HCT116 (cell line): ENCODE results near the gene TESK1. TPM values are rescaled to one million over a fixed set of nuclear protein-coding genes. Genes with fewer than 3 reads are reported as not detected.
A peak's percentile ranks its signal among the peaks of the same experiment; 100 is the strongest.
"Not testable (repeated sequence)": the region's sequence is repeated elsewhere in the genome, so short reads cannot be mapped to it uniquely, and the experiment has no call there.

Experiments
- ATAC-seq: fragments of 200-7000 bp; cut with Tn5 transposase; 2 replicates; pipeline ENCODE4 v1.9.1; 2020; ENCODE audit warnings: mild to moderate bottlenecking, moderate library complexity
- BruUV-seq: library from RNA; stranded (reverse); fragments of 400-500 nt; replicated peaks from 2 replicates; lab custom pipeline; 2021; lab: Mats Ljungman, UMichigan
- CTCF ChIA-PET: fragments of 300-600 bp; sonication (Branson Sonifier 250); formaldehyde crosslinking; loops from one replicate; lab custom pipeline; 2021; ENCODE audit warnings: antibody characterized with exemption; lab: Charles Lee
- POLR2A ChIA-PET: fragments of 300-600, 350-600 bp; sonication (Branson Sonifier 250); formaldehyde crosslinking; loops from one replicate; lab custom pipeline; 2021; ENCODE audit warnings: antibody characterized with exemption; lab: Charles Lee
- RAD21 ChIA-PET, 2 experiments: fragments of 300-600 bp; sonication (Branson Sonifier 250); formaldehyde crosslinking; loops; one replicate each; lab custom pipeline; 2023; ENCODE audit warnings: low total read pairs in 2 of 2; ENCODE audit not compliant: uncharacterized antibody in 2 of 2, unreplicated experiment in 2 of 2, low non-redundant PET in 1 of 2; lab: Charles Lee
- DNase-seq: peaks from one replicate; pipeline ENCODE4 v3.0.0-alpha.2; 2010; ENCODE audit warnings: low read depth, low spot score
- H2AFZ ChIP-seq: fragments of 200-600 bp; shearing (Covaris generic), sonication (generic); 2 replicates; pipeline ENCODE4 v1.6.1; 2017; ENCODE audit warnings: low read depth, mixed run types, mixed read lengths, antibody characterized with exemption, low read length; ENCODE audit not compliant: poor library complexity, severe bottlenecking
- H3K27ac ChIP-seq: 2 replicates; pipeline ENCODE4 v1.5.1; 2012; ENCODE audit warnings: low read depth, low read length
- H3K27me3 ChIP-seq: fragments of 200-600 bp; sonication (generic); 2 replicates; pipeline ENCODE4 v1.6.1; 2016; ENCODE audit warnings: mixed run types, low read length, mixed read lengths; ENCODE audit not compliant: insufficient read depth
- H3K36me3 ChIP-seq, 2 experiments: fragments of 200-500 bp in 1 of 2; fragments of 200-600 bp in 1 of 2; sonication (Bioruptor generic) in 1 of 2; sonication (generic) in 1 of 2; 2 replicates each; pipeline versions ENCODE4 v1.5.1 to v1.6.1; 2014 to 2016; ENCODE audit warnings: low read length in 2 of 2, inconsistent platforms in 1 of 2, mixed read lengths in 1 of 2, mixed run types in 1 of 2; ENCODE audit not compliant: insufficient read depth in 2 of 2, control insufficient read depth in 1 of 2
- H3K4me1 ChIP-seq, 2 experiments: fragments of 200-600 bp in 1 of 2; sonication (generic) in 1 of 2; 2 replicates each; pipeline versions ENCODE4 v1.5.1 to v1.6.1; 2012 to 2017; ENCODE audit warnings: low read length in 2 of 2, inconsistent platforms in 1 of 2, mild to moderate bottlenecking in 1 of 2, mixed read lengths in 1 of 2, mixed run types in 1 of 2, moderate library complexity in 1 of 2; ENCODE audit not compliant: insufficient read depth in 2 of 2, control insufficient read depth in 1 of 2
- H3K4me2 ChIP-seq: fragments of 200-600 bp; sonication (generic); 2 replicates; pipeline ENCODE4 v1.6.1; 2017; ENCODE audit warnings: mixed run types, low read length, mixed read lengths
- H3K4me3 ChIP-seq, 2 experiments: fragments of 200-600 bp in 1 of 2; sonication (generic) in 1 of 2; replicated peaks in 1 of 2; 2 replicates each; pipeline ENCODE4 v1.5.1; 2011 to 2016; ENCODE audit warnings: low read length in 2 of 2, control low read depth in 1 of 2, low read depth in 1 of 2, mild to moderate bottlenecking in 1 of 2, mixed read lengths in 1 of 2, mixed run types in 1 of 2
- H3K79me2 ChIP-seq: fragments of 200-600 bp; sonication (generic); 2 replicates; pipeline ENCODE4 v1.6.1; 2017; ENCODE audit warnings: mild to moderate bottlenecking, mixed run types, low read length, moderate library complexity, mixed read lengths; ENCODE audit not compliant: insufficient read depth
- H3K9ac ChIP-seq: fragments of 200-600 bp; sonication (generic); 2 replicates; pipeline ENCODE4 v1.6.1; 2016; ENCODE audit warnings: low read length, mixed read lengths
- H3K9me2 ChIP-seq: fragments of 200-600 bp; sonication (generic), shearing (Covaris generic); 2 replicates; pipeline ENCODE4 v1.6.1; 2017; ENCODE audit warnings: mixed run types, mild to moderate bottlenecking, moderate library complexity; ENCODE audit not compliant: insufficient read depth
- H3K9me3 ChIP-seq, 2 experiments: fragments of 200-500 bp in 1 of 2; fragments of 200-600 bp in 1 of 2; sonication (Bioruptor generic) in 1 of 2; sonication (generic) in 1 of 2; 2 replicates each; pipeline ENCODE4 v1.6.1; 2014 to 2017; ENCODE audit warnings: low read length in 2 of 2, mixed read lengths in 2 of 2, inconsistent platforms in 1 of 2, low read depth in 1 of 2, mild to moderate bottlenecking in 1 of 2, mixed run types in 1 of 2, moderate library complexity in 1 of 2; ENCODE audit not compliant: control insufficient read depth in 1 of 2, insufficient read depth in 1 of 2
- H4K20me1 ChIP-seq: fragments of 200-600 bp; sonication (generic), shearing (Covaris generic); 2 replicates; pipeline ENCODE4 v1.6.1; 2017; ENCODE audit warnings: mixed run types, mild to moderate bottlenecking, moderate library complexity; ENCODE audit not compliant: insufficient read depth
- POLR2AphosphoS5 ChIP-seq: IDR thresholded peaks from 2 replicates; pipeline ENCODE4 v1.6.1; 2011; ENCODE audit warnings: mild to moderate bottlenecking, low read depth, low read length, moderate library complexity
- intact Hi-C: fragments of 100-400 bp; cut with micrococcal nuclease; formaldehyde crosslinking; loops from 2 replicates; pipeline ENCODE4 v1.10.0; 2022
- total RNA-seq: library from RNA; stranded (reverse); gene quantifications from one replicate; pipeline ENCODE4 v1.2.1, GENCODE V29; 2021; ENCODE audit not compliant: unreplicated experiment
- TF ChIP-seq, protein P1 (sequence below), 3 experiments: fragments of 200-600 bp in 1 of 3; sonication (generic) in 1 of 3; IDR thresholded peaks in 2 of 3; conservative IDR thresholded peaks in 1 of 3; 2 replicates each; pipeline ENCODE4 v1.5.1; 2012 to 2017; ENCODE audit warnings: low read depth in 2 of 3, low read length in 2 of 3, antibody characterized with exemption in 1 of 3, borderline replicate concordance in 1 of 3, control low read depth in 1 of 3, mild to moderate bottlenecking in 1 of 3, mixed read lengths in 1 of 3, mixed run types in 1 of 3, moderate library complexity in 1 of 3; ENCODE audit not compliant: insufficient read depth in 1 of 3

Gene TESK1
- total RNA-seq, 1 experiment from 2014 or later, result 26.6 TPM

DNA sequence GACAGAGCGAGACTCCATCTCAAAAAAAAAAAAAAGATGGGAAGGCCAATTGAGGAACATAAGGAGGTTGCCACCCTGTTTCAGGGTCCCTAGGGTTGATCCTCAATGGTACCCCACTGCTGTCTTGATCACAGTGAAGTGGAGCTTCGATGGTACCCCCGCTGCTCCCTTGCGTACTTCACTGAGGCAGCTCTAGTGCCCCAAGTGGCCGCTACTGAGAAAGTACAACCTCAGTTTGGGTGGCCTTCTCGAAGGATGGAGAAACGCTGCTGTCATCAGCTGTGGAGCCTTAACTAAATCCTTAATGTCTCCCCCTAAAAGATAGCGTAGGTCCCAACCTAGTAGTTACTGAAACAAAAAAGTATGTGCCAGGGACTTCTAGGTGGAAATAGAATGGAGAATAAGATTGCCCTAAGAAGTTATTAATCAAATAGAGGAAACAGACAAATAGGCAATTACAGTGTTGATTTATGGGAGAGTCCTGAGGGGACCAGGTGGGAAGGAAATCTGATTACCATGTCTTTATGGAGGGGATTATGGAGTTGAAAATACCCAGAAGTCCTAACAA, 6.3 kb downstream of the TESK1 start:
- BruUV-seq, result no TSS peak
- RAD21 ChIA-PET, result interaction anchor here in 1 of 2 experiments (0.6 kb wide), 1 partner anchor 1958 kb away, joined by 5 read pairs; no protein-coding TSS in a partner anchor
- no peaks in the 10 kb centered on the region for H3K27me3 ChIP-seq

DNA sequence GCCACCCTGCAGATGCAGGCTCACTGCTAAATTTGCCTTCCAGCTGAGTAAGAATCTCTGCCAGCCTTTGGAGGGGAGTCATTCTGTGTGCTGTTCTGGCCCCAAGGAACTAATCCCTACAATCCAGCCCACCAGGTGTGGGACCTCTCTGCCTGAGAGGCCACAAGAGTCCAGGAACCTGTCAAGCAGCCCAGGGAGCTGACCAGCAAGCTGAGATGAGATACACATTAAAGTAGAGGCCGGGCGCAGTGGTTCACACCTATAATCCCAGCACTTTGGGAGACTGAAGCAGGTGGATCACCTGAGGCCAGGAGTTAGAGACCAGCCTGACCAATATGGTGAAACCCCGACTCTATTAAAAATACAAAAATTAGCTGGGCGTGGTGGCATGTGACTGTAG, 7.0 kb downstream of the TESK1 start:
- POLR2A ChIA-PET, H3K9ac ChIP-seq, H3K27me3 ChIP-seq, DNase-seq, H3K4me1 ChIP-seq, intact Hi-C loops, RAD21 ChIA-PET, H3K27ac ChIP-seq, H3K9me2 ChIP-seq, H3K79me2 ChIP-seq, H3K4me2 ChIP-seq, H2AFZ ChIP-seq, H3K9me3 ChIP-seq, BruUV-seq, ATAC-seq, H3K4me3 ChIP-seq, H4K20me1 ChIP-seq: not testable (repeated sequence)
- H3K36me3 ChIP-seq, result peaks cover 3 to 12% of the 10 kb centered on the region in 2 experiments; a peak in 3 of 4 replicates
- CTCF ChIA-PET, result interaction anchor here (1.1 to 1.4 kb wide), 3 partner anchors 17 to 121 kb away, joined by 3 to 12 read pairs (median 4); partner anchors contain the start of gene CREB3

More for the DNA sequence above, 6.3 kb downstream of the TESK1 start:
- Histone ChIP-seq H3K79me2 (peaks cover 9% of the 10 kb centered on the region; the same call in 1 of the 2 replicates), H2AFZ (no peak overlapping the region), H3K9me2 (no peaks in the 10 kb centered on the region), H3K4me1 (peaks cover 4 to 7% of the 10 kb centered on the region in 2 experiments; a peak in 3 of 4 replicates), H3K4me3 (no peak overlapping the region), H3K4me2 (no peak overlapping the region), H3K27ac (no peak overlapping the region), H4K20me1 (no peaks in the 10 kb centered on the region), H3K9ac (no peak overlapping the region), H3K36me3 (peaks cover 3 to 12% of the 10 kb centered on the region in 2 experiments; a peak in 3 of 4 replicates), H3K9me3 (no peaks in the 10 kb centered on the region)
- ChIA-PET CTCF (interaction anchor here (0.8 to 1.5 kb wide), 8 partner anchors 9 to 122 kb away, joined by 3 to 12 read pairs (median 4); partner anchors contain the start of gene CREB3), POLR2A (no interaction called here)
- intact Hi-C loops, result no loop called here
- no peak for TF ChIP-seq POLR2AphosphoS5
- TF ChIP-seq, protein P1, sequence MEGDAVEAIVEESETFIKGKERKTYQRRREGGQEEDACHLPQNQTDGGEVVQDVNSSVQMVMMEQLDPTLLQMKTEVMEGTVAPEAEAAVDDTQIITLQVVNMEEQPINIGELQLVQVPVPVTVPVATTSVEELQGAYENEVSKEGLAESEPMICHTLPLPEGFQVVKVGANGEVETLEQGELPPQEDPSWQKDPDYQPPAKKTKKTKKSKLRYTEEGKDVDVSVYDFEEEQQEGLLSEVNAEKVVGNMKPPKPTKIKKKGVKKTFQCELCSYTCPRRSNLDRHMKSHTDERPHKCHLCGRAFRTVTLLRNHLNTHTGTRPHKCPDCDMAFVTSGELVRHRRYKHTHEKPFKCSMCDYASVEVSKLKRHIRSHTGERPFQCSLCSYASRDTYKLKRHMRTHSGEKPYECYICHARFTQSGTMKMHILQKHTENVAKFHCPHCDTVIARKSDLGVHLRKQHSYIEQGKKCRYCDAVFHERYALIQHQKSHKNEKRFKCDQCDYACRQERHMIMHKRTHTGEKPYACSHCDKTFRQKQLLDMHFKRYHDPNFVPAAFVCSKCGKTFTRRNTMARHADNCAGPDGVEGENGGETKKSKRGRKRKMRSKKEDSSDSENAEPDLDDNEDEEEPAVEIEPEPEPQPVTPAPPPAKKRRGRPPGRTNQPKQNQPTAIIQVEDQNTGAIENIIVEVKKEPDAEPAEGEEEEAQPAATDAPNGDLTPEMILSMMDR (IDR thresholded peaks at IDR 0.05 in 2 of 3, conservative IDR thresholded peaks at IDR 0.05 in 1 of 3; ENCODE audit: borderline replicate concordance in 1 of 3, insufficient read depth in 1 of 3, low read depth in 2 of 3, low read length in 2 of 3), result peak in 2 of 3 experiments; percentile 77 to 88; a peak in 4 of 6 replicates
- ATAC-seq (peak; percentile 93), DNase-seq (peak; percentile 13)
